ENCODE measurements around the gene SH3RF3.

The SH3RF3 gene

DNA sequence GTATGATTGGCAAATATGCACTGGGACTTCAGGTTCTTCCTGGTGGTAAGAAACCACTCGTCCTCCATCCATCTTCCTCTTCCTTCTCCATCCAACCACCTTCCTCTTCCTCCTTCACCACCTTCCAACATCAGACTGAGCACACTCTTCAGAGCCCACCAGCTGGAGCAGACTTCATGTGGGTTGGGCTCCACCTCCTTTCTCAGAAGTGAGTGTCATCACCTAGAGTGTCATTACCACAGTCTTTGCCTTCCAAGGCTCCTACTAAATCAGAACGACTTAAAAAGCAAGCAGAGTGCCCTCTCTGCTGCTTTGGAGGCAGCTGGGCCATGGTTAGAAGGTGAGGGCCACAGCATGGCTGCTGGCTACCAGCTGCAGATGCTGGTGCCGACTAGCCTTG lies 171.6 kb downstream of the SH3RF3 start:
- no peak for DNase-seq (ENCODE audit: low read depth in 2 of 3, low spot score in 1 of 3)

DNA sequence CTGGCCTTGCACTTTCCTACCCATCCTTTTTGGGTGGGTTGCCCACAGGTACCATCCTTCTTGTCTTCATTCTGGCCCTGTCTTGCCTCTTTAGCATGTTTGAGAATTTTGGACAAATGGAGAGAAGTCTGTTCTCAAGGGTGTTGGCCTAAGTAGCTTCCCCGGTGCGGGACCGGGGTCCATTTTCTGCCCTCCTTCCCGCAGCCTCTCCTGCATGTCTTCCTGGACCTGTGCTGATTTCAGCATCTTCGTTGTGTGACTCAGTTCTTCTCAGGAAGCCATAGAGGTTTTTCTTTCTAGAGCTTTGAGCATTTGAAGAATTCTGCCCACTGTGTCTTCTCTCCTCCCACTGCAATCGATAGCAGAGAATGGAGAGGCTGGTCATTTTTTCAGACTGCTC lies 172.7 kb downstream of the SH3RF3 start:
- no peak for DNase-seq (ENCODE audit: low read depth in 2 of 3, low spot score in 1 of 3)

DNA sequence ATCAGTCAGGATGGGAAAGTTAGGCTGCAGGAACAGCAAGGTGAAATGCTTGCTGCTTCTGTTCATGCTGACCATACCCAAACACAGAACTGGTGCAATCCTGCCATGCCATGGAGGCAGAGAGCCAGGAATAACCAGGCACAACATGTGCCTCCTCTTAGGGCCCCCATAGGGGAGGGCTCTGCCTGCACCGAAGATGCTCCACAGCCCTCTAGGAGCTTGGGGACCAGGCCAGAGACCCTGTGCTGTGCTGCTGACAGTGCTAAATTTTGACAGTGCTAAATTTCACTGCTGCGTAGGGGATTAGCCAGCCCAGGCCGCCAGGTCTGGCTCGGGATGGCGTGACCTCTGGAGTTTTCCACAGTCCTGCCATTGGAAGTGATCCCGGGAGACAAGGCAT lies 173.3 kb downstream of the SH3RF3 start:
- no peak for DNase-seq (ENCODE audit: low read depth in 2 of 3, low spot score in 1 of 3)

DNA sequence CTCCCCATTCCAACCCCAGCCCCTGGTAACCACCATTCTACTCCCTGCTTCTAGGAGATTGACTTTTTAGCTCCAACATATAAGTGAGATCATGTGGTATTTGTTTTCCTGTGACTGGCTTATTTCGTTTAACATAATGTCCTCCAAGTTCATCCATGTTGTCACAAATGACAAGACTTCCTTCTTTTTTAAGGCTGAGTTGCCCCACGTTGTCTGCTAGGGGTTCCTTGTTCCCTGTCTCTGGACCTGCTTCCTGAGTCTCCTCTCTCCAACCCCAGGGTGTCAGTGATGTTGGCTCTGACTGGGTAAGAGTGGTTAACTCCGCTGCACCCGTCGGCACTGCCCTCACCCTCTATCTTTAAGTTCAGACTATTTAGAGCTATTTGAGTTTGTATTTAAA lies 175.2 kb downstream of the SH3RF3 start:
- no peak for DNase-seq (ENCODE audit: low read depth in 2 of 3, low spot score in 1 of 3)

DNA sequence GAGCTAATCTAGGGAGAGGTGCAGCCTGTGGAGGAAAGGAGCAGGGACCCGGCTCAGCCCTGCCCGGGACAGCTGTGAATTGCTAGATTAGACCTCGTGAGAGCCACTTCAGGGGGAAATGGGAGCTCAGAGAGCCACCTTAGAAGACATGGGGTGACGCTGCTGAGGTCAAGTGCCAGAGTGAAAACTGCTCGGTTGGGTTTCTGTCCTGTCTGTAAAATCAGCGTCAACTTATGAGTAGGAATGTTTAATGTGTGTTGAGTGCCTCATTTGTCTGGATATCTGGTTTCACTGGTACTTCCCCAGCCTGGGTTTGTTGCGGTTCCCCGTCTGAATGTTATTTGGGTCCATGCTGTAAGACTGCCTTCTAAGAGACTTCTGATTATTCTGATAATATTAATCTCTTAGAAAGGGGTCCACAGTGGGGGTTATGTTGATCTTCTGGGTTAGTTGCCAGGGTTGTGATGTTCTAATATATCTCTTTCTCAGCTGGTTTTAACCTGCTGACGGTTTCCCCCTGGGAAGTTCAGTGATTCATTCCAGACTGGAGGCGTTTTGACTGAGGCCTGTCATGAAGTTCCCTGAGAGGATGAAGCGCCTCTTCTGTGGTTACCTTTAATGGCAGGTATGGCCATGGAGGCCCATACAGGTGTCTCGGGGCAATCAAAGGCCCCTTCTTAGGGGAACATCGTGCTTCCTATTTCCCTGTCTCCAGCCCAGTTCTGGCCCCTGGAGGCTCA lies 175.9 kb downstream of the SH3RF3 start:
- DNase-seq (ENCODE audit: low read depth in 2 of 3, low spot score in 1 of 3): no peak

DNA sequence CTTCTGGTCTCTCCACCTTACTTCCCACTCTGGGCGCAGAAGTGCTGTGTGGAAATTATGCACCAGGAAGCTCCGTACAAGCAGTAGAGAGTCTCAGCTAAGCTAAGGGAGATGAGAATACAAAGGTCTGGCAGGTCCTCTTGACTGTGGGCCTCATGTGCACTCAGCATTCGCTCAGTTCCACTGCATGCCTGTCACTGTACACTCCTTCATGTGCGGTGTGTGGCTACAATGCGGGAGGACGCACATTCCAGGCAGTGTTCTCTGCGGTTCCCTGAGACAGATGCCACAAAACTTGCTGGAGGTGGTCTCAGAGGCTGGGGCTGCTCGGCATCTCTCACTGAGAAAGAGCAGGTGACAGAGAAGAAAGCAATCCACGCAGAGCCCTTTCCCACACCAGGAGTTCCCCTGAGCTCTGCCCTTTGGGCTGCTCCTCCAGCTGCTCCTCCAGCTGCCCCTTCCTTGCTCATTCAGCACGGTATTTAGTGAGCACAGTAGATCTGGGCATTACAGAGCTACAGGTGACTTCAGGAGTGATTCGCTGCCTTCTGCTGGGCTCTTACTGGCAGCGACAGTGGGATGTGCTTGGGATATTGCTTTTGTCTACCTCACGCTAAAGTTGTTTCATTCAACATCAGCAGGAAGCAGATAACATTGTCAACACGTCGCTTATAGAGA lies 176.6 kb downstream of the SH3RF3 start:
- no peak for DNase-seq (ENCODE audit: low read depth in 2 of 3, low spot score in 1 of 3)

DNA sequence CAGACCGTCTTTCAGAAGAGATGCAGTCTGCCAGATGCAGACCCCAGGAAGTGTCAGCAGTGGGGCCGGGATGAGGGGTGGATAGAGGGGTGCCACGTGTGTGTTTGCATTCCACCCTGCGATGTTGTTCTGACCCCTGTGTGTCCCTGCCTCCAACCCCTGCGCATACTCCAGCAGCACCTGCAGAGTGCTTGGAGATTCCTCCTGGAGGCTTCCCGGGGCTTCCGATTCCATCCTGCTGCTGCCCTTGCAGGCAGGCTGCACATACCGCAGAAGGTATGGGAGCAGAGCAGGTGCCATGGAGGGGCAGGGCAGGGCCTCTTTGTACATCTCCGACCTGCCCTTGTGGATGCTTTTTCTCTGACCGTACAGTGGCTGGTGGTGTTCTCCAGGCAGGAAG lies 177.2 kb downstream of the SH3RF3 start:
- no peak for DNase-seq (ENCODE audit: low read depth in 2 of 3, low spot score in 1 of 3)

DNA sequence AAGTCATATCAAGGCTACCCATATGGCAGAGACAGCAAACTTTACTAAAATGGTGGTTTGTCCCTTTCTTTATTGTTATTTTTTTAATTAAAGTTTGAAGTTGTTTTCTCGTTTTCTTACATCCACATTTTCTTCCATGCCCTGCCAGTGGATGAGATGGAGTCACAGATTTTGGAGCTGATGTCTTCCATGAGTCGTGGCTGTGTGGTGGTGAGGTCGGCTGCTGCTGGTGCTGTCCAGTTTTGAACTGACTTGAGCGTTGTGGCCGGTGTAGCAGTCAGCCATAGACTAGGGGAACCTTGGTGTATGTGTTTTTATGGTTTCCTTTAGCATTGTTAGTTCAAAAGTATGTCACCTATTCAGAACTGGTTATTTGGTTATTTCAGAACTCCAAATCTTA lies 182.8 kb downstream of the SH3RF3 start:
- no peak for DNase-seq (ENCODE audit: low read depth in 2 of 3, low spot score in 1 of 3)

DNA sequence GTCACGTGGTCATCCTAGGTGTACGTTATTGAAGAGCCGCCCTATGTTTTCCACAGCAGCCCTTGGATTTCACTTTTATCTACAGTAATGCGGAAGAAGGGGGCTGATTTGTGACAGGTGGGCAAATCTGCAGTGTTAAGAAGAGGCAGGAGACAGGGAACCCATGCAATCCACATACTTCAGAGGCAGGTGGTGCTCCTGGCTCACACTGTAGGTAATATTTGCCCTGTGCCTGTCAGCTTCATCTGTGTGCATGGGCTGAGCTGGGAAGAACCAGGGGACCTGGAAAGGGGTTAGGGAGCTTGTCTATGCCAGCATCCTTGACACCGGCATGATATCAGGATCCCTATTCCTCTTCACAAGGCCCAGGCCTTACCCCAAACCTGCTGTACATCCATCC lies 183.9 kb downstream of the SH3RF3 start:
- no peak for DNase-seq (ENCODE audit: low read depth in 2 of 3, low spot score in 1 of 3)

DNA sequence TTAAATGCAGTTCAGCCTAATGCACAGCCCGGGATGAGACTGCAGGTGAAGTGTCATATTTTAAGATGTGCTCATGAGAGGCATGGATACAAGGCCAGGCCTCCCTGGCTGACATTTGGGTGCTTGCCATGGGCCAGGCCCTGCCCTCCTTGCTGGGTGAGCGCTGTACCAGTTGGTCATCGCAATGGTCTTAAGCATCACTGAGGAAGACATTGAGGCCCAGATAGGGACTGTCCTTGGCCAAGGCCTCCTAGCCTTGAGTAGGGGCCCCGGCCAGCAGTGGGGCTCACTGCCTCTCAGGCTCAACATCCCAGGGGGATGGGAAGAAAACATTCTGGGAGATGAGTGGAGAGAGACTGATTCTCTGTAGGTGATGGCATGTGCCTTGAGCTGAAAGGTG lies 184.3 kb downstream of the SH3RF3 start:
- DNase-seq (ENCODE audit: low read depth in 2 of 3, low spot score in 1 of 3): no peak

DNA sequence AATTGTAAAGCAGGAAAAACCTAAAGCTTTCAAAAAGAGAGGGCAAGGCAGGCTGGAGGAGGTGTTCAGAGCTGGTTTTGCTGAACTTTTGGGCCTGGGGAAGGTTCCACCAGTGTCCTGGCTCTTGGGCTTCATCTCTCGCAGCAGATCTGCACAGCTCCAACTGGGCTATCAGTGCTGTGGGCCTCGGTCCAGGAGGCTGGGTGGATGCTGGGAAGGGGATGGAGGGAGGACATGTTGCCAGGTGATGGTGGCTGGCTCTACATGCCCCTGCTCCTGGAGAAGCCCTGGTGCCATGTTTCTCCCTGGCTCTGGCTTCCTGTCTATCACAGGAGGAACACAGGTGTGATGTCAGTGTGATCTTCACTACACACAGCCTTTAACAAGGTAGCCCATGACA lies 187.1 kb downstream of the SH3RF3 start:
- DNase-seq (ENCODE audit: low read depth in 2 of 3, low spot score in 1 of 3): no peak

DNA sequence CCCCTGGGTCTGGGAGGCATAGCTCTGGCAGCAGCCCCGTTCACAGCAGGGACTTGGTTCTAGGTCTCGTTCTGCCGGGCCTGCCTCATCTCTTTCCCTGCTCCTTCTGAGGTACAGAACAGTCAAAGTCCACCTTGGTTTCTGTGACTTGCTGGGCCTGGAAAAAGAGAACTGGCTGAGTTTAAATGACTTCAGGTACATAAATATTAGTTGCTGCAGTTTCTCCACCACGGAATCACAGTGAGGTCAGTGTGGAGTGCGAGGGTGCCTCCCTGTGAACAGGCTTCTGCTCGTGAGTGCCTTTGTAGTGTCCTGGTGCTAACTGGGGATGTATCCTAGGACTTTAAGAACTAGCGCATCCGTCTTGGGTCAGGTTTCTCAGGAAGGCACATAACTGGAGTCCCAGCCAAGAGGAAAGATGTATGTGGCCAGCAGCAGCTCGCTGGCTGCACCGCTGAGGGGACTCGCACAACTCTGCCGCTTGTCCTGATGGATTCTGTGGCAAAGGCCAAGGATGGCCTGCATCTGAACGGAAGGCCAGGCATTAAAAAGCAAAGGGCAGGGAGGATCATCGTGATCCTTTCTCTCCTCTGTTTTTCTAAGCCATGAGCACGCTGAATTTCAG lies 188.6 kb downstream of the SH3RF3 start:
- no peak for DNase-seq (ENCODE audit: low read depth in 2 of 3, low spot score in 1 of 3)

DNA sequence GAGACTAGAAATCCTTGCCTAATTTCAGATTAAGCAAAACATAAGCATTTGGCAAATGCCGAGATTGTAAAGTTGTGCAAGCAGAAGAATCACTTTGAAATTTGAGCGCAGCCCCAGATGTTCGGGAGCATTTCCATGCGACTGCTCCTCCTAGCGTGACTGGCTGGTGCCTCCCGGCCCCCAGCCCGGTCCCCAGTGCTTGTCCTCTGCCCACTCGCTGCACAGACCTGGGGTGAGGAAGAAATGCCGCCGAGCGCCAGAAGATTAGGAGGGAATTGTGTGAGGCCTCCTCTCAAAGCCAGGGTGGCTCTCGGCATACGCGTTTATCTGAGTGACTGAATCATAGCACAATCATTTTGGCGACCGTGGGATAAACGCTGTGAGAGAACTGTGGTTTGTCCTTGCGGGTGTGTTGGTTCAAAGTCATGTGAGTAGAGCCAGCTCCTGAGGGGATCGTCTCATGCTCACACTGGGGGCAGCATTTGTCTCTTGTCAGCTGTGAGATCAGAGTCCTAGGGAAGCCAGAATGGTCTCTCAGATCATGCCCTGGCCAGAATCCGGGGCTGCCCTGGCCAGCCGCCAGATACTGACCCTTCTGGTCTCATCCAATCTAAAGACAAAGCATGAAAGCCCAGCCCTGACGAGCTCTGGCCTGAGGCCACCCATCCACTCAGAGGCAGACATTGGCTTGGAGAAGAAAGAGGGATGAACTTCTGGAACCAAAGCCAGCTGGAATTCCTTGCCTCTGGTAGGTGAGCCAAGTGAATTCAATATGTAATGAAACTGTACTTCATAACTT lies 189.3 kb downstream of the SH3RF3 start:
- no peak for DNase-seq (ENCODE audit: low read depth in 2 of 3, low spot score in 1 of 3)

DNA sequence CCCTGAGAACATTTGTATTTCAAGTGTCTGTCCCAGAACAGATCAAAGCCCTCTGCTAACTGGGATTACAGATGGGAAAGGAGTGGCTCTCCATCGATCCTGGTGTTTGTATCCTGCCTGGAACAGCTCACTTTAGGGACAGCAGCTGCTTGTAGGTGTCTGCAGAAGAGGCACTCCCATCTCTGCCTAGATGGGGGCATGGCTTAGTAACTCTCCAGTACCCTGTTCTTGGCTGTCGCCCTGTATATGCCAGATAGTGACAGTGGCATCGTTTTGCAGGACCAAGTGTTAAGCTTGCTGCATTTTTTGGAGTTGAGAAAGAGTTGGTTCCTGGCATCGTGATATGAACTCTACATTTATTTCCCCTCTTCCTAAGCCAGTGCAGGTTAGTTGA lies 189.9 kb downstream of the SH3RF3 start:
- no peak for DNase-seq (ENCODE audit: low read depth in 2 of 3, low spot score in 1 of 3)

DNA sequence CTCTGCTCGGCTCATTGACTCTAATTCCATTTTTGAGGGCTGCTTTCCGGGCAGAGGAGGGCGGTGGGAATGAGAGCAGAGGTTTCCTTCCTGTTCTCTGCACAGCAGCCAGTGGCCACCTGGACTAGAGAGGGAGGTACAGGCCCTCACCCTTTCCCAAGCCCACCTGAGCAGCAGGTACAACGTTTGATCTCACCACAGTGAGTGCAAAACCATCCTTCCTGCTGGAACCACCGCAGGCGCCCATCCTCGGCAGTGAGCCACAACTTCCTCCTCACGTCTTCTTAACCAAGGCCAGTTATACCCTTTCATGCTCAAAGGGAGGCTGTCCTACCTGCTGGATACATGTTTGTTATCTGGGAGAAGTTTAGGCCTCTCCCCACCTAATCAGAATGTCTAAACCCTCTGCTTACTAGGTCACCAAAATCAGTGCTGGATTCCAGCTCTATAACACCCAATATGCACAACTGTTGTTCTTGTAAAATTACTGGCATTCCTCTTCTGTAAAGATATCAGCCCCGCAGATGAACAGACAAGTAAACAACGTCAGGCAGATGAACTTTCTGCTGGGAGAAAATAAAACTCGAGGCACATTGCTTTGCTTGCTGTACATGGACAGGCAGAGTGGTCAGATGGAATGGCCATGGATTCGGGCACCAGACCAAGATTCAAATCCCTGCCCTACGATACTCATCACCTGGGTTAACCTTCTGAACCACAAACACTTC lies 191.4 kb downstream of the SH3RF3 start:
- DNase-seq (ENCODE audit: low read depth in 2 of 3, low spot score in 1 of 3): no peak

DNA sequence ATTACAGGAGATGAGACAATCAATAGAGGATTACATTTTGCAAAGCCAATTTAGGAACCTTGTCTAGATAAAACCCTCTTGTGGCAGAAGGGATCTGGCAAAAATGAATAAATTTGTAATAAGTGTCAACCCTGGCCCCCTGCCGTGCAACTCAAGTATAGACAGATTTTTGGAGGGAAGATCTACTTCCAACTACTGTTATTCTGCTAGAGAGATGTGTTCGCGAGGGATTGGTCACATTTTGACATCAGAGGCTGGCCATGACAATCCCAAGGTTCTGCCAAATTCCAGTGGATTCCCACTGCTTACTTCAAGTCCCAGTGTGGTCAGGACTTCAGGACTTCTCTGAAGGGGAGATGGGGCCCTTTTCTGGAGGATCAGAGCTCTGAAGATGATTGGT lies 192.6 kb downstream of the SH3RF3 start:
- DNase-seq (ENCODE audit: low read depth in 2 of 3, low spot score in 1 of 3): no peak

DNA sequence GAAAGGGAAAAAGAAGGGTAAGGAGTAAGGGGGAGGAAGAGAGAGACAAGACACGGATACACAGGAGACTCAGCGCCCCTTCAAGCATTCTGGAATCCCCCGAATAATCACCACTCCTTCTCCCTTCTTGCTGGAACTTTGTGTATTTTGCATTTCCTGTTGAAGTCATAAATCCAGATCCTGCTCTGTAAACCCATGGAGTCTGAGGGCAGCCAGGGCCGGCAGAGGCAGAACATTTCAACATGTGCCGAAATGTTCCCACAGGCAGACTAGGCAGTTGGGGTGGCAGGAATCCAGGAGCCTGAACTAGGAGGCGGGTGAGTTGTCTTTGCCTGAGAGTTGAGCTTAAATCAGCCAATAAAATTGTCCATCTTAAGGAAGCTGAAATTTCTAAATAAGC lies 193.1 kb downstream of the SH3RF3 start:
- DNase-seq (ENCODE audit: low read depth in 2 of 3, low spot score in 1 of 3): no peak

DNA sequence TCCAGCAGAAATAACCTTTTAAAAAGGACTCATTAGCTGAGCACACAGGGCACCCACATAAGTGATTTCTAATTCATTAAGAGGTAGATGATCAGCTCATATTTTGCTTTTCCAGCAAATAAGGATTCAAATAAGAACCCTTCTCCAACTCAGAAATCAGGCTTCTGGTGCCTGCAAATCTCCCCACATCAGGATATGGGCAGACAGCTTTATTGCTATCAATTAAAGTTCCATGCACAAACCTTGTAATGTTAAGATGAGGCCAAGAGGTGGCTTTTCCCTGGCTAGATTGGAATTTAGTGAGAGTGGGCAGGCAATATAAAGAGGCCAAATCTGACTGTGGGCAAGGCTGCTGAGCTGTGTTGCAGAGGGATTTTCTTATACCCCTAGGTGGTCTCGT lies 193.6 kb downstream of the SH3RF3 start:
- DNase-seq (ENCODE audit: low read depth in 2 of 3, low spot score in 1 of 3): no peak

DNA sequence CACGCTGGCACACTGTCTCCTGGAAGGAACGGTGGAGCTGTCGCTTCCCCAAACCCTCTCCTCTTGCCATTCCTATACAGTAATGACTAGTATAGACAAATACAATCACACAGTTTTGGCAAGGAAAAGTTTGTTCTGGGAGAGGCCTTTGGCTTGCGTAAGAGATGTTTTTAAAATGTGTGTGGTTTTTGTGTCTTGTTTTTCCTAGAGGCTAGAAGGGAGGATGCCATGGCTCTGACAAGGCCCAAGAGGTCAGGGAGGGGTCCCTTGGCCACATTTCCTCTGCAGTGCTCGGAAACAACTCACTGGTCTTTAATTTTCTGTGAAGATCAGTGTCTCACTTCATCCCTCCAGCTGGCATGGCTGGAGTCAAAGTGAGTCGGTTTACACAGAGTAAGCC lies 195.9 kb downstream of the SH3RF3 start:
- DNase-seq (ENCODE audit: low read depth in 2 of 3, low spot score in 1 of 3): no peak

DNA sequence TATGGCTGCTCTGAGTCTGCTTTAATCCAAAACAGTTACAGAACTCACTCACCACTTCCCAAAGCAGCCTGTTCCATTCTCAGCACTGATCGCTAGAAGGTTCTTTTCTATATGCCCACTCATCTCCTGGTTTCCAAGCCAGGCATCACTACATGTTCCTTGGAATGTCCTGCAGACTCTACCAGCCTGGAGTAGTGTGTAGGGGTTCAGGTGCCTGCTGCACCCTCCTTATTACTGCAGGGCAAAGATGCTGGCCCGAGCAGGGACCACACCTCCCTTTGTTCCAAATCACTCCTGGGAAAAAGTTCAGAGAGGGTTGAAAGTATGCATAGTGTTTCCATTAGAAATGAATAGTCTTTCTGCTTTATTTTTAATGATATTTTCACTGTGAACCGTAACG lies 196.6 kb downstream of the SH3RF3 start:
- DNase-seq (ENCODE audit: low read depth in 2 of 3, low spot score in 1 of 3): no peak

DNA sequence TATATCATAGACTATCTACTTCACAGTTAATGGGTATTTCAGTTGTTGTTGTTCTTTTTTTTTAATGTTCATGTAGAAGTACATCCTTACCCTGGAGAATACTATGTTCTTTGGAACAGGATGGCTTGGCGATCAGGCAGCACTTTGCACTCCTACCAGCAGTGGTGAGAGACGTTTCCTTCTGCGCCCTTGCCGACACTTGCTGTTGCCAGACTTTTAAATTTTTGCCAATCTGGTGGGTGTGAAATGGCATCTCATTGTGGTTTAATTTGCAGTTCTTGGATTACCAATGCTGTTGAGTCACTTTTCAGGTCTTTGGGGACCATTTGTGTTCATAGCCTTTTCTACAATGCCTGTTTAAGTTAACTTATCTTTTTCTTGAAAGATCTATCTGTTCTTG lies 197.3 kb downstream of the SH3RF3 start:
- DNase-seq (ENCODE audit: low read depth in 2 of 3, low spot score in 1 of 3): no peak
